ENCODE measurements around the gene OR2T33. TPM values are rescaled to one million over a fixed set of nuclear protein-coding genes. Genes with fewer than 3 reads are reported as not detected.

Gene OR2T33, protein sequence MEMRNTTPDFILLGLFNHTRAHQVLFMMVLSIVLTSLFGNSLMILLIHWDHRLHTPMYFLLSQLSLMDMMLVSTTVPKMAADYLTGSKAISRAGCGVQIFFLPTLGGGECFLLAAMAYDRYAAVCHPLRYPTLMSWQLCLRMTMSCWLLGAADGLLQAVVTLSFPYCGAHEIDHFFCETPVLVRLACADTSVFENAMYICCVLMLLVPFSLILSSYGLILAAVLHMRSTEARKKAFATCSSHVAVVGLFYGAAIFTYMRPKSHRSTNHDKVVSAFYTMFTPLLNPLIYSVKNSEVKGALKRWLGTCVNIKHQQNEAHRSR
- total RNA-seq, result not detected in 2 replicates

DNA sequence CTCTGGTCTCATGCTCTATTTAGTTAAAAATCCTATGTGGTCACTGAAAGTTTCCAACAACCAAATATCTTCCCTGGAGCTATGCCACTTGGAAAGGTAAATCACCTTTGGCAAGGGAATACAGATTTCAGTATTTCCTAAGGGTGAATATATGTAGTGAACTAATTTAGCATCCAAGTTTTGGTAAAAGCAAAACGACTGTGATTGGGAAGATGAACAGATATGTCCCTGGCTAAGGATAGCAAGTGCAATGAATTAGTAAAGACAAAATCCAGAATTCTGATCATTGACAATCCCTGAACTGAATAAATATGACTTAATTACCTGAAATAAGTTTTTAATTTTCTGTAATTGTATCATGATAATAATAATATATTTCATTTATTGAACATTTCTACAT, at the start of gene OR2T33:
TSS of gene OR2T33 (minus strand) at position 101 of the 400 bp plus-strand sequence. CDS start 4,162 bp downstream, outside the sequence.

DNA sequence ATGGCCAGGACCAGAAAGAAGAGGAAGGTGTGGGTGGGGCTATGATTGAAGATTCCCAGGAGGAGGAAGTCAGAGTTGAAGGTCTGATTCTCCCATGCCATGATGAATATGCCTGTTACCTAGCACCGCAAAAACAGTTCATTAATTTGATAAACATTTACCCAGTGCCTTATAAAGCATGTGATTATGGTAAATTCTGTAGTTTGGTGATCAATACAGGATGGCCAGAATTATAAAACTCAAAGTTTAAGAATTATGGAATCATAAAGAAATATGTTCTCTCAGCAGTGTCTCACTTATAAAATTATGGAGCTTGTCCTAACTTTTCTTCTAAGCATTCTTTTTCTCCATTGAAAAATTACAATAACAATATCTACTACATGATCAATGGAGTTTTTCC, 46.7 kb upstream of the OR2T33 start, which contains the start of gene OR2M7:
TSS of gene OR2M7 (minus strand) at position 101 of the 400 bp plus-strand sequence. CDS start at position 101, 0 bp downstream.

DNA sequence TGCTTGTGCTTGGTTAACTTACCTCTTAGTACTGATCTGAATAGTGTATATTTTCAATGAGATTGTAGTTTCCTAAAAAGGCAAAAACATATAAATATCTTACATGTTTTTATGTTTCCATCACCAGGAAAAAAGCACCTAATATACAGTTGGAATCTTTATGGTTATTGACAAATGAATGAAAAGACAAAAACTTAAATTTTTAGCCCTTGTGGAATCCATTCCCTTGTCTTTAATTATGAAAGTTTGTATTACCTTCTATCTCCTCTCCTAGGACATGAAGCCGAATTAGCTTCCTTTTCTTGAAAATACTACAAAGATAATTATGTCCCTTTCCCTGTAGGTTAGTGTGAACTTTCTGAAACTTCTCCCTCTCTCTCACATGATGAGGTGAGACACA, 25.5 kb upstream of the OR2T33 start, which contains the start of gene OR2T12:
TSS of gene OR2T12 (minus strand) at position 101 of the 400 bp plus-strand sequence. CDS start 7,846 bp downstream, outside the sequence.

DNA sequence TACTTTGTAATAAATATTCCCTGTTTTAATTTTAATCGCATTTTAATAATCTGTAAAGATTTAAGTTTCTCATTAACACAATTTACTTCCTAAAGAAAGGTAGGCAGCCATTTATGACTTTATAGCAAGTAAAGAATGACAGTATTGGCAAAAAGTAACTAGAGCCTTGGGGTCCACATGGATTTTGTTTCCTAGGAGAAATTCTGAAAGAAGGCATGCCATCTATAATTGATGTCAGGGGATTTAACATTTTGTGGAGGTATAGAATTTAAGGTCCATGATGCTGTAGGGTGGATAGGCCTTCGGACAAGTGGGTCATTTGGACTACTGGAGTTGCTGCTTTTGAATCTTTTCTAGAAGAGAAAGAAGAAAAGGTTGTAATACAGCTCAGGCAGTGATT, 46.7 kb downstream of the OR2T33 start, which contains the start of gene OR2M4:
TSS of gene OR2M4 (plus strand) at position 301 of the 400 bp plus-strand sequence. CDS start 7,512 bp downstream, outside the sequence.

Other genes with a start within 250 kb of the OR2T33 start
- not detected in 2 replicates for gene OR2L2, start 247.9 kb downstream of the OR2T33 start, total RNA-seq
- not detected in 2 replicates for gene OR2L3, start 231.1 kb downstream of the OR2T33 start, total RNA-seq
- not detected in 2 replicates for gene OR2L13, start 182.8 kb downstream of the OR2T33 start, total RNA-seq
- not detected in 2 replicates for gene OR2M5, start 132.8 kb downstream of the OR2T33 start, total RNA-seq
- not detected in 2 replicates for gene OR2M2, start 103.2 kb downstream of the OR2T33 start, total RNA-seq
- not detected in 2 replicates for gene OR2M3, start 80.7 kb downstream of the OR2T33 start, total RNA-seq
- not detected in 2 replicates for gene OR2M4, start 46.6 kb downstream of the OR2T33 start, total RNA-seq
- not detected in 2 replicates for gene OR2T12, start 25.4 kb upstream of the OR2T33 start, total RNA-seq
- gene OR2M7, start 46.6 kb upstream of the OR2T33 start, total RNA-seq, result not detected in 2 replicates
- gene OR14C36, start 70.8 kb upstream of the OR2T33 start, total RNA-seq, result not detected in 2 replicates
- not detected in 2 replicates for gene OR2T4, start 83.7 kb upstream of the OR2T33 start, total RNA-seq
- not detected in 2 replicates for gene OR2T6, start 97.8 kb upstream of the OR2T33 start, total RNA-seq
- gene OR2T1, start 125.1 kb upstream of the OR2T33 start, total RNA-seq, result not detected in 2 replicates
- not detected in 2 replicates for gene OR2T2, start 167.7 kb upstream of the OR2T33 start, total RNA-seq
- gene OR2T3, start 195.4 kb upstream of the OR2T33 start, total RNA-seq, result not detected in 2 replicates
- gene OR2T5, start 210.6 kb upstream of the OR2T33 start, total RNA-seq, result not detected in 2 replicates
- gene OR2G6, start 230.1 kb upstream of the OR2T33 start, total RNA-seq, result not detected in 2 replicates

Data from bronchus fibroblast of lung (primary cell).